GM12872 (cell line): Measurements from ENCODE around the gene TMEM52.

Source experiments
- CTCF ChIP-seq: IDR thresholded peaks from 3 replicates; pipeline ENCODE4 v1.5.1; 2011; ENCODE audit warnings: low read depth, mild to moderate bottlenecking, low read length, moderate library complexity; ENCODE audit not compliant: insufficient read depth

TMEM52 gene

GRCh38 chr1:1914971-1915692, 3.9 kb downstream of the TMEM52 start, which contains the start of gene CALML6:
TSS of gene CALML6 (plus strand) at chr1:1915260. CDS start at chr1:1915281, 21 bp downstream.
- TF ChIP-seq CTCF: no peak

- no peak for TF ChIP-seq CTCF
Measured at GRCh38 chr1:1914101-1914970, 4.7 kb downstream of the TMEM52 start.

GRCh38 chr1:1911350-1912041, 7.6 kb downstream of the TMEM52 start:
- TF ChIP-seq CTCF: no peak

GRCh38 chr1:1910651-1911331, 8.3 kb downstream of the TMEM52 start:
- TF ChIP-seq CTCF: no peak

- TF ChIP-seq CTCF: no peak
Measured at GRCh38 chr1:1910033-1910465, 9.0 kb downstream of the TMEM52 start.

GRCh38 chr1:1908506-1908791, 10.6 kb downstream of the TMEM52 start:
- no peak for TF ChIP-seq CTCF
